Neural cell (in vitro differentiated cells): ENCODE results near the gene PLEKHF1.

ENCODE experiments used
- CTCF ChIP-seq: fragments of 450-650 bp; IDR thresholded peaks from 2 replicates; pipeline ENCODE4 v1.5.1; 2014; ENCODE audit warnings: antibody characterized with exemption, mild to moderate bottlenecking, moderate library complexity; ENCODE audit not compliant: poor library complexity, severe bottlenecking
- EP300 ChIP-seq: fragments of 450-650 bp; conservative IDR thresholded peaks from 2 replicates; pipeline ENCODE4 v1.6.1; 2014; ENCODE audit warnings: antibody characterized with exemption, mild to moderate bottlenecking, moderate library complexity; ENCODE audit not compliant: poor library complexity, severe bottlenecking
- EZH2 ChIP-seq: fragments of 200-600, 300-800 bp; shearing (Covaris generic), sonication (generic); IDR thresholded peaks from 2 replicates; pipeline ENCODE4 v1.6.1; 2014; ENCODE audit warnings: antibody characterized with exemption, low read length, borderline replicate concordance, mild to moderate bottlenecking; ENCODE audit not compliant: insufficient read depth, poor library complexity, severe bottlenecking
- POLR2AphosphoS5 ChIP-seq: IDR thresholded peaks from 2 replicates; pipeline ENCODE4 v1.6.1; 2012
- RAD21 ChIP-seq: fragments of 450-650 bp; conservative IDR thresholded peaks from 2 replicates; pipeline ENCODE4 v1.6.1; 2014; ENCODE audit warnings: antibody characterized with exemption, mild to moderate bottlenecking, moderate library complexity
- REST ChIP-seq: IDR thresholded peaks from 2 replicates; pipeline ENCODE4 v1.6.1; 2012; ENCODE audit warnings: borderline replicate concordance
- SMC3 ChIP-seq: fragments of 450-650 bp; conservative IDR thresholded peaks from 2 replicates; pipeline ENCODE4 v1.6.1; 2014; ENCODE audit warnings: antibody characterized with exemption, mild to moderate bottlenecking, moderate library complexity; ENCODE audit not compliant: poor library complexity
- TAF1 ChIP-seq: IDR thresholded peaks from 2 replicates; pipeline ENCODE4 v1.6.1; 2012; ENCODE audit warnings: low read depth

GRCh38 chr19:29630655-29631054 is 34.6 kb upstream of the PLEKHF1 start:
- TF ChIP-seq CTCF (no peak), POLR2AphosphoS5 (no peak), EZH2 (no peak), SMC3 (no peak), TAF1 (no peak), EP300 (no peak), RAD21 (no peak), REST (no peak)
